SIG-M5 treated with dmso at 0.1 percent for 504 hours (cell line): ENCODE data around the gene IDE.
"Not testable (repeated sequence)": the region's sequence is repeated elsewhere in the genome, so short reads cannot be mapped to it uniquely, and the experiment has no call there.

Source experiments
- DNase-seq: peaks from one replicate; lab custom pipeline; 2025; ENCODE audit not compliant: unreplicated experiment; lab: John Stamatoyannopoulos, UW

Gene IDE

GRCh38 chr10:92573798-92574547 is at the start of gene IDE:
IDE (minus strand) TSS chr10:92574093; CDS start chr10:92574019, 74 bp downstream.
- DNase-seq, result peak; percentile 65

- DNase-seq, result no peak
Measured at GRCh38 chr10:92619368-92619767, 45.5 kb upstream of the IDE start.

GRCh38 chr10:92615515-92615914 is 41.6 kb upstream of the IDE start:
- DNase-seq, result no peak

GRCh38 chr10:92604841-92605240 is 30.9 kb upstream of the IDE start:
- no peak for DNase-seq

- no peak for DNase-seq
Measured at GRCh38 chr10:92598321-92598720, 24.4 kb upstream of the IDE start.

- no peak for DNase-seq
Measured at GRCh38 chr10:92595505-92595904, 21.6 kb upstream of the IDE start.

GRCh38 chr10:92593619-92594588 is 20.0 kb upstream of the IDE start:
- no peak for DNase-seq

- peak; percentile 94 for DNase-seq
Measured at GRCh38 chr10:92592761-92593618, 19.1 kb upstream of the IDE start, which contains the start of gene KIF11. KIF11 (plus strand) TSS chr10:92593130; CDS start chr10:92593376, 246 bp downstream.

GRCh38 chr10:92591550-92592022 is 17.7 kb upstream of the IDE start:
- DNase-seq, result peak; percentile 89

- DNase-seq, result peak; percentile 63
Measured at GRCh38 chr10:92590623-92591549, 17.0 kb upstream of the IDE start.

- not testable (repeated sequence) for DNase-seq
Measured at GRCh38 chr10:92582347-92582746, 8.5 kb upstream of the IDE start.

- DNase-seq, result peak; percentile 86
Measured at GRCh38 chr10:92575961-92576360, 2.1 kb upstream of the IDE start.

- peak; percentile 70 for DNase-seq
Measured at GRCh38 chr10:92574548-92575261, 812 bp upstream of the IDE start.

- DNase-seq, result peak; percentile 8
Measured at GRCh38 chr10:92573091-92573797, 649 bp downstream of the IDE start.

- DNase-seq, result no peak
Measured at GRCh38 chr10:92572362-92573090, 1.4 kb downstream of the IDE start.

- no peak for DNase-seq
Measured at GRCh38 chr10:92571649-92572048, 2.2 kb downstream of the IDE start.

GRCh38 chr10:92569663-92570062 is 4.2 kb downstream of the IDE start:
- DNase-seq, result not testable (repeated sequence)

- no peak for DNase-seq
Measured at GRCh38 chr10:92569071-92569470, 4.8 kb downstream of the IDE start.
